ENCODE measurements around the gene RUNX1.

The RUNX1 gene

DNA sequence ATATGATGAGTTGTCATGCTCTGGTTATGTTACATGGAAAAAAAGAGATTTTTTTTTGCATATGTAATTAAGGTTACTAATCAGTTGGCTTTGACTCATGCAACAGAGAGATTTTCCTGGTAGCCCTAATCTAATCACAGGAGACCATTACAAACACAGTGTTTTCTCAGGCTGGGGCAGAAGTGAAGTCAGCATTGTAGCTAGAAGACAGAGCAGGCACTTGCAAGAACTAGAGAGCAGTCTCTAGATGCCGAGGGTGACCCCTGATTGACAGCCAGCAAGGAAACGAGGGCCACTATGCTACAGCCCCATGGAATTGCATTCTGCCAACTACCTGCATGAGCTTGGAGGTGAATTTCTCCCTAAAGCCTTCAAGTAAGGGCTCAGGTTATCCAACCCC lies 151.3 kb downstream of the RUNX1 start:
- DNase-seq (ENCODE audit: low spot score): no peak

DNA sequence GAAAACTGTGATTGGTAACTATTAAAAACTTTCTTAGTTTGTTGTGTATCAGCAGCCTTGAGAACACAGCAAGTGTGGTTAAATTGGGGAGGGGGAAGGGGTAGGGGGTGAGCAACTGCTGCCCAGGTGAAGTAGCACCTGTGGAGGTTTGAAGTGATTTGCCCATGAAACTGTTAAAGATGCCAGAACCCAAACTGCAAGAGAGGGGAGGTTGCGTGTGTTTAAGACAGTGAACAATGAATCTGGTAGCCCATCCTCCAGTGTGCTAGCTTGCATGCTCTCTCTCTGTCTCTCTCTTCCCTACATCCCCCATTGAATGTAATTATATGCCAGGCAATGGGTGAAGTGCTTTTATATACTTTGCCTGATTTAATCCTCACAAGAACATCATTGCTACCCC lies 154.7 kb downstream of the RUNX1 start:
- DNase-seq (ENCODE audit: low spot score): no peak

DNA sequence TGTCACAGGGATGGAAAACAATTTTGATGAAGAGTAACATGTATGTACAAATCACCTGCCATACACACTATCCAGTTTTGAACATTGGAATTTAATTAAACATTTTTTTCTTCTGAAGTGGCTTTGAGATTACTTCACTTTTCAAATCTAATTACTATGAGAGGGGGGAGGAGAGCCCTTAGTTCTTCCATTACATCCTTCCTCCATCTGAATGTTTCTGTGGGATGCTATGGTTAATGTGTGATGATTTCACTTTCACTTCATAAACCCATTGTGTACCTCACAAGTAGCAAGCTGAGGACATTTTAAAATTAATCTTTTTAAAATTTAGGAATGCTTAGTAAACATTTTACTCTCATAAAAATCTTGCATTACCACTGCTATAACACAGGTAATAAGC lies 156.9 kb downstream of the RUNX1 start:
- no peak for DNase-seq (ENCODE audit: low spot score)

DNA sequence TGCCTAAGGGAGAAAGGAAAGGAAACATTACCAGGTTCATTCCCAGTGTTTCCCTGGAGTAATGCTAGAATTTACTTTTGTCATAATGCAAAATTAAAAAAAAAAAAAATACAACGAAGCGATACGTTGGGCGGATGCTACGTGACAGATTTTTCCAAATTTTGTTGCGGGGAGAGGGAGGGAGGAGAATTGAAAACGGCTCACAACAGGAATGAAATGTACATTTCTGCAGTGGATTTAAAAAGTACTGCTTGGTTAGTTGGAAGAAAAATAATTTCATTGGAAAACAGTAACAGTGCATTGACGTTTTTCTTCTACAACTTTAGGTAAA lies 157.5 kb downstream of the RUNX1 start:
- no peak for DNase-seq (ENCODE audit: low spot score)

DNA sequence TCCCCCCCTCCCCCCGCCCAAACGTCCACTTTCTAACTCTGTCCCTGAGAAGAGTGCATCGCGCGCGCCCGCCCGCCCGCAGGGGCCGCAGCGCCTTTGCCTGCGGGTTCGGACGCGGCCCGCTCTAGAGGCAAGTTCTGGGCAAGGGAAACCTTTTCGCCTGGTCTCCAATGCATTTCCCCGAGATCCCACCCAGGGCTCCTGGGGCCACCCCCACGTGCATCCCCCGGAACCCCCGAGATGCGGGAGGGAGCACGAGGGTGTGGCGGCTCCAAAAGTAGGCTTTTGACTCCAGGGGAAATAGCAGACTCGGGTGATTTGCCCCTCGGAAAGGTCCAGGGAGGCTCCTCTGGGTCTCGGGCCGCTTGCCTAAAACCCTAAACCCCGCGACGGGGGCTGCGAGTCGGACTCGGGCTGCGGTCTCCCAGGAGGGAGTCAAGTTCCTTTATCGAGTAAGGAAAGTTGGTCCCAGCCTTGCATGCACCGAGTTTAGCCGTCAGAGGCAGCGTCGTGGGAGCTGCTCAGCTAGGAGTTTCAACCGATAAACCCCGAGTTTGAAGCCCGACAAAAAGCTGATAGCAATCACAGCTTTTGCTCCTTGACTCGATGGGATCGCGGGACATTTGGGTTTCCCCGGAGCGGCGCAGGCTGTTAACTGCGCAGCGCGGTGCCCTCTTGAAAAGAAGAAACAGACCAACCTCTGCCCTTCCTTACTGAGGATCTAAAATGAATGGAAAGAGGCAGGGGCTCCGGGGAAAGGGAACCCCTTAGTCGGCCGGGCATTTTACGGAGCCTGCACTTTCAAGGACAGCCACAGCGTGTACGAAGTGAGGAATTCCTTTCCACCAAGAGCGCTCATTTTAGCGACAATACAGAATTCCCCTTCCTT lies 158.1 kb downstream of the RUNX1 start:
- no peak for DNase-seq (ENCODE audit: low spot score)

DNA sequence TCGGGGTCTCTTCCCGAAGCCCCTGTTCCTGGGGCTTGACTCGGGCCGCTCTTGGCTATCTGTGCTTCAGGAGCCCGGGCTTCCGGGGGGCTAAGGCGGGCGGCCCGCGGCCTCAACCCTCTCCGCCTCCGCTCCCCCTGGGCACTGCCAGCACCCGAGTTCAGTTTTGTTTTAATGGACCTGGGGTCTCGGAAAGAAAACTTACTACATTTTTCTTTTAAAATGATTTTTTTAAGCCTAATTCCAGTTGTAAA lies 158.7 kb downstream of the RUNX1 start:
- DNase-seq (ENCODE audit: low spot score): no peak

DNA sequence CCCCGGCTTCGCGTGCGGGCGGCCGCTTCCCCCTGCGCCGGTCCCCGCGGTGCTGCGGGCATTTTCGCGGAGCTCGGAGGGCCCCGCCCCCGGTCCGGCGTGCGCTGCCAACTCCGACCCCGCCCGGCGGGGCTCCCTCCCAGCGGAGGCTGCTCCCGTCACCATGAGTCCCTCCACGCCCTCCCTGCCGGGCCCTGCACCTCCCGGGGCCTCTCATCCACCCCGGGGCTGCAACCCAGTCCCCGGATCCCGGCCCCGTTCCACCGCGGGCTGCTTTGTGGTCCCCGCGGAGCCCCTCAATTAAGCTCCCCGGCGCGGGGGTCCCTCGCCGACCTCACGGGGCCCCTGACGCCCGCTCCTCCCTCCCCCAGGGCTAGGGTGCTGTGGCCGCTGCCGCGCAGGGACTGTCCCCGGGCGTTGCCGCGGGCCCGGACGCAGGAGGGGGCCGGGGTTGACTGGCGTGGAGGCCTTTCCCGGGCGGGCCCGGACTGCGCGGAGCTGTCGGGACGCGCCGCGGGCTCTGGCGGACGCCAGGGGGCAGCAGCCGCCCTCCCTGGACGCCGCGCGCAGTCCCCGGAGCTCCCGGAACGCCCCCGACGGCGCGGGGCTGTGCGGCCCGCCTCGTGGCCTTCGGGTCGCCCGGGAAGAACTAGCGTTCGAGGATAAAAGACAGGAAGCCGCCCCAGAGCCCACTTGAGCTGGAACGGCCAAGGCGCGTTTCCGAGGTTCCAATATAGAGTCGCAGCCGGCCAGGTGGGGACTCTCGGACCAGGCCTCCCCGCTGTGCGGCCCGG lies 159.2 kb downstream of the RUNX1 start:
- DNase-seq (ENCODE audit: low spot score): peak; percentile 77

DNA sequence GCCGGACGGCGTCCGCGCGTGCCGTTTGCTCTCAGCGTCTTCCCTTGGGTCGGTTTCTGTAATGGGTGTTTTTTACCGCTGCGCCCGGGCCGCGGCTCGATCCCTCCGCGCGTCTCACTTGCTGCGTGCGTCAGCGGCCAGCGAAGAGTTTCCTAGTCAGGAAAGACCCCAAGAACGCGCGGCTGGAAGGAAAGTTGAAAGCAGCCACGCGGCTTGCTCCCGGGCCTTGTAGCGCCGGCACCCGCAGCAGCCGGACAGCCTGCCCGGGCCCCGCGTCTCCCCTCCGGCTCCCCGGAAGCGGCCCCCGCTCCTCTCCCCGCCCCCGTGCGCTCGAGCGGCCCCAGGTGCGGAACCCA lies 159.8 kb downstream of the RUNX1 start:
- DNase-seq (ENCODE audit: low spot score): no peak

DNA sequence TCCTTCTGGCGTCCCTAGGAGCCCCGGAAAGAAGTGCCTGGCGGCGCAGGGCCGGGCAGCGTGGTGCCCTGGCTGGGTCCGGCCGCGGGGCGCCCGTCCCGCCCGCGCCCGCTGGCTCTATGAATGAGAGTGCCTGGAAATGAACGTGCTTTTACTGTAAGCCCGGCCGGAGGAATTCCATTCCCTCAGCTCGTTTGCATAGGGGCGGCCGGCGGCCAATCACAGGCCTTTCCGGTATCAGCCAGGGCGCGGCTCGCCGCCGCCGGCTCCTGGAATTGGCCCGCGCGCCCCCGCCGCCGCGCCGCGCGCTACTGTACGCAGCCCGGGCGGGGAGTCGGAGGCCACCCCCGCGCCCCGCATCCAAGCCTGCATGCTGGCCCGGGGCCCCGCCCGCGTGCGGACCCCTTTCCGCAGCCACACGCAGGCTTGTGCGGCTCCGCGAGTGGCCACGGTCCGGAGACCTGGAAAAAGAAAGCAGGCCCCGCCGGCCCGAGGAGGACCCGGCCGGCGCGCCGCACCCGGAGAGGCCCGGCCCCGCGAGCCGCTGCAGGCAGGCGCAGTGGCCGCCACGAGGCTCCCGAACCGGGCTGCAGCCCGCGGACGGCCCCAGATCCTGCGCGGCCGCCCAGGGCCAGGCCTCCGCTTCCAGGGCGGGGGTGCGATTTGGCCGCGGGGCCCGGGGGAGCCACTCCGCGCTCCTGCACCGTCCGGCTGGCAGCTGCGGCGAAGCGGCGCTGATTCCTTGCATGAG lies 160.4 kb downstream of the RUNX1 start:
- DNase-seq (ENCODE audit: low spot score): peak; percentile 85

DNA sequence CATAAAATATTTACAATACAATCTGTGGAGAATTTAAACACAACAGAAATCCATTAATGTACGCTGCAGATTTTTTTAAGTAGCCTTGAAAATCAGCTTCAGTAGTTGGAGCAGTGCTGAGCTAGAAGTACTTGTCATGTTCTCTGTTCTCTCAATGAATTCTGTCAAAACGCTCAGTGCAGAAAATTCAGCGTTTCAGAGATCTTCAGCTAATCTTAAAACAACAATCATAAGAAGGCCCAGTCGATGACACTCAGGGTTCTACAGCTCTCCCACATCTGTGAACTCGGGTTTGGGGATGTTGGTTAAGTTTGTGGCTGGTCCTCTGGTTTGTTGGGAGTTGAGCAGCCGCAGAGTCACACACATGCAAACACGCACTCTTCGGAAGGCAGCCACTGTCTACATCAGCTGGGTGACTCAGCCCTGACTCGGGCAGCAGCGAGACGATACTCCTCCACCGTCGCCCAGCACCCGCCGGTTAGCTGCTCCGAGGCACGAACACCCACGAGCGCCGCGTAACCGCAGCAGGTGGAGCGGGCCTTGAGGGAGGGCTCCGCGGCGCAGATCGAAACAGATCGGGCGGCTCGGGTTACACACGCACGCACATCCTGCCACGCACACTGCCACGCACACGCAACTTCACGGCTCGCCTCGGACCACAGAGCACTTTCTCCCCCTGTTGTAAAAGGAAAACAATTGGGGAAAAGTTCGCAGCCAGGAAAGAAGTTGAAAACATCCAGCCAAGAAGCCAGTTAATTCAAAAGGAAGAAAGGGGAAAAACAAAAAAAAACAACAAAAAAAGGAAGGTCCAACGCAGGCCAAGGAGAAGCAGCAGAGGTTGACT lies 161.2 kb downstream of the RUNX1 start:
- peak; percentile 72 for DNase-seq (ENCODE audit: low spot score)

DNA sequence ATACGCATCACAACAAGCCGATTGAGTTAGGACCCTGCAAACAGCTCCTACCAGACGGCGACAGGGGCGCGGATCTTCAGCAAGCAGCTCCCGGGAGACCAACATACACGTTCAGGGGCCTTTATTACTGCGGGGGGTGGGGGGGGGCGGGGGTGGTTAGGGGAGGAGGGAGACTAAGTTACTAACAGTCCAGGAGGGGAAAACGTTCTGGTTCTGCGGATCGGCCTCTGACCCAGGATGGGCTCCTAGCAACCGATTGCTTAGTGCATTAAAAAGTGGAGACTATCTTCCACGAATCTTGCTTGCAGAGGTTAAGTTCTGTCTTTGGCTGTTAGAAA lies 162.0 kb downstream of the RUNX1 start:
- DNase-seq (ENCODE audit: low spot score): no peak

DNA sequence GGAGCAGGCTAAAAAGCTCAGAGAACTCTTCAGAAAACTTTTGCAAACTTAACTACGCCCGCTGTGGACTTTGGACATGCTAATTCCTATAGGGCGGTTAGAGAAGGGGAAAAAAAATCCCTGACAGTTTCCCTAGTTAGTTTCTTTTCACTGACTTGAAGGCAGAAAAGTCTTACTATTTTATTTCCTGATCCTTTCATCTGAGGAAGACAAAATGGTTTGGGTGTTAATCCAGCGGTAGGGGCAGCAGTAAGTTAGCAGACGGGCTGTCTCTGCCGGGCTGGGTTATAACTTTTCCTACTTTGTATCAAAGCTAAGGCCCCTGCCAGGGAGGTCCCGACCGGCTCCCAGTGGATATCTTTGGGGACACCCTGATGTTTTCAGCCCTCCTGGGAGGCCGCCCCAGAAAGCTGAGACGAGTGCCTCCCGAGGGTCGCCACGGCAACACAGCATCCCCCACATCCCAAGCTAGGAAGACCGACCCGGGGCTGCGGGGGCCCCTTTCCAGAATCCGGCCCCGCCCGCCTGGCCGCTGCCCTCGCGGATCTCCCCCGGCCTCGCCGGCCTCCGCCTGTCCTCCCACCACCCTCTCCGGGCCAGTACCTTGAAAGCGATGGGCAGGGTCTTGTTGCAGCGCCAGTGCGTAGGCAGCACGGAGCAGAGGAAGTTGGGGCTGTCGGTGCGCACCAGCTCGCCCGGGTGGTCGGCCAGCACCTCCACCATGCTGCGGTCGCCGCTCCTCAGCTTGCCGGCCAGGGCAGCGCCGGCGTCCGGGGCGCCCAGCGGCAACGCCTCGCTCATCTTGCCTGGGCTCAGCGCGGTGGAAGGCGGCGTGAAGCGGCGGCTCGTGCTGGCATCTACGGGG lies 162.6 kb downstream of the RUNX1 start:
- DNase-seq (ENCODE audit: low spot score): no peak

DNA sequence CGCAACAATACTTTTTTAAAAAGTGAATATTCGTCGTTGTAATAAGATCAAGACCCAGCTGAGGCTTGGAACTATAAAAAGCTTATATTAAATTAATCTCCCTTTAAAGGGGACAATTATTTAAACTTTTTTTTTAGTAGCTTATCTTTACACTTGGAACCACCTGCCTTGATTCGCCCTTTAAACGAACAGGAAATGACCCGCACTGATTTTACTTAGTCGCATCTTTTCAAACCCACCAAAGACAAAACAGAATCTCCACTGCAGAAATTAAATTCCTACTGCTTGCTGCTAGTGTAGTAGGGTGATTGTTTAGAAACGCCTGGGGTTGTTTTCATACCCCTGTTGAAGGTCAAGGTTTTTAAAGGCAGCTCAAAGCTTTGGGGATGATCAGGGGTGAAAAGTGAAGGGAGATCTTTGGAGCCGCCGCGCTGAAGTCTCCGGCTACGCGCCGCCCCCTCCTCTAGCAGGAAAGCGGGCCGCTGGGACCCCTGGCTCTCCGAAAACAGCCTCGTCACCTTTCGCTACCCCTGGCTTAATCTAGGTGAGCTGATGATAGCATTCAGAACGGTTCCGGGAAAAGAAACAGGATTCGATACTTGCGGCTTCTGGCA lies 163.4 kb downstream of the RUNX1 start:
- no peak for DNase-seq (ENCODE audit: low spot score)

DNA sequence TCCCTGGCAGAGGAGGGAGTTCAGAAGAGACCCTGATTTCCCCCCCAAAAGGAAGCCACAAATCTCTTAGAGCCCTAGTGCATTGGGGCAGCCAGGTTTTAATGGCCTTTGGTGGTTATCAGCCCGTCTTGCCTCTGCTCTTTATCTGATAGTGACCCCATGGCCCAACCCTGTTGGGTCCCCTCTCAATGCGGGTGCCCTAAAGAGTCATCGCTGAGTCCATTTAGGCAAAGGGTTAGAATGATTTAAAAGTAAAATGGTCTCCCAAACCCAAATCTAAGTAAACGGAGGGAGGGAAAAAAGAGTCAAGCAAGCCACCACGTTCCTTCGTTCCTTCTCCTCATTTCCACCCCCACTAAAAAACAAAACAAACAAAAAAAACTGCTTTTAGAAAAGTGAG lies 164.0 kb downstream of the RUNX1 start:
- DNase-seq (ENCODE audit: low spot score): no peak

DNA sequence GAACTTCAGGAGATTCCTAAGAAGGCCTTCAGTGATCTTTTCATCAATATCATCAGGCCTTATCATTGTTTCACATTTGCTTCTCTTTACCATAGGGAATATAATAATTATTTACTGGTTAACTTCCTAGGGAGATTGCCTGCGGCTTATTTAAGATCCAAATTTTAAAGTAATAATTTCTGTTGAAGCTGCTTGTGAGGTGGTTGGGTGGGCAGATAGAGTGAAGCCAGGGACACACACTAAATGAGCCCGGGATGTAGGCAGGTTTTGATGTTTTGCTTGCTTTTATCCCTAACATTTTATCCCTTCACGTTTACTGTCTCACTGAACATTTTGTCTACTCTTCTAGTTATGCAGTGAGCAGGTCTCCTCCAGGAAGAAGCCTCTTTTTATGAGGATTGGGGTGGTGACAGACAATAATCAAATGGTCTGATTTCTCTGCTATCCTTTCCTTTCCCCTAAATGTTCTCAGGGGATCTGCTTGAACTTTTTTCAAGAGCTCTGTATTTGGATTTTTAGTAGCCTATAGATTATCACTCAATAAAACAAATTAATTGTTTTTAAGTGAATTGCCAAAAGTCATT lies 164.7 kb downstream of the RUNX1 start:
- no peak for DNase-seq (ENCODE audit: low spot score)

DNA sequence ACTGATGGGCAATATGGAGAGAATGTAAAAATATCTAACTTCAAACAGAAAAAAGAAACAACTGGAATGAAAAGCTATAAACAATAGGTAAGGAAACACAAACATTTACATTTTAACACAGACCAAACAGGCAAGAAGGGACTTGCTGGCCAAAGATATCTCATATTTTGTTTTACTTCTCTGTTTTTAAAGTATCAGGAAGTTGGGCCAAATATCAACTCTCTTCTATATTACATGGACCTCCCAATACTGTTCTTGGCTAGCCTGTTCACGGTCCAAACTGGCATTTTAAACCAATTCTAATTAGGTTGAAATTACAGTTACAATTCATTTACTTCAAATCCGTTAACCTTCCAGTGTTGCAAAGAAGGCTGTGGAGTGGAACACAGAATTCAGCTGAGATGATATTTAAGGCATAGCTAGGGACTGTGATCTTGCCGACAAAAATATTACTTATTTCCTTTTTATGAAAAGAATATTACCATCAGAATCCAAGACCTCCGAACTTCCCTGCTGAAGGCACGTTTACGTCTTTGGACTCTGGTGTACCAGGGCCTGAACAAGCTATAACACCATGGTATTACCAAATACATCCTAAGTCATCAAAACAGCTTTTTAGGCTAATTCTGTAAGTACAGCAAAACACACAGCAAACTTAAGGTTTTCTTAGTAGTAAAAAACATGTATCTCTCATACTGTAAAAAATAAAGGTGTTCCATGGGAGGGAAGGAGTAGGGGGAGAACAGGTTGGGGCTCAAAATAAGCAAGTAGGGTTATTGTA lies 165.4 kb downstream of the RUNX1 start:
- DNase-seq (ENCODE audit: low spot score): peak; percentile 7

DNA sequence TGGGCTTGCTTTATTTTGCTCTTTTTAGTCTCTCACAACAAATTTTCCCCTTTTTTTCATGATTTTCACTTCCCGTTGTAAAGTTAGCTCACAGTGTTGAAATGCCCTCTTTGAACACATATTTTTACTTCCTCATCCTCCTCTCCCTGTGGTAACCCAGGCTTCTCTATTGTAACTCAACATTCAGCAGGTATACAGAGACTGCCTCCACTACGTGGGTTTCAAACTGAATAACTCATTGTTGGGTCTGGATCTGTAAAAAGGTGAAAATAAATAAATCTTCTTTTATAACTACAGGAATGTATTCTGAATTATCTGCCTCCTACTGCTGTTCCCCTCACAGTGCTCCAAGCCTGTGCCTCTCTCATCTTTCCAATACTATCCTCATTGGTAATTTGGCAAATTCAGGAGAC lies 166.4 kb downstream of the RUNX1 start:
- no peak for DNase-seq (ENCODE audit: low spot score)

DNA sequence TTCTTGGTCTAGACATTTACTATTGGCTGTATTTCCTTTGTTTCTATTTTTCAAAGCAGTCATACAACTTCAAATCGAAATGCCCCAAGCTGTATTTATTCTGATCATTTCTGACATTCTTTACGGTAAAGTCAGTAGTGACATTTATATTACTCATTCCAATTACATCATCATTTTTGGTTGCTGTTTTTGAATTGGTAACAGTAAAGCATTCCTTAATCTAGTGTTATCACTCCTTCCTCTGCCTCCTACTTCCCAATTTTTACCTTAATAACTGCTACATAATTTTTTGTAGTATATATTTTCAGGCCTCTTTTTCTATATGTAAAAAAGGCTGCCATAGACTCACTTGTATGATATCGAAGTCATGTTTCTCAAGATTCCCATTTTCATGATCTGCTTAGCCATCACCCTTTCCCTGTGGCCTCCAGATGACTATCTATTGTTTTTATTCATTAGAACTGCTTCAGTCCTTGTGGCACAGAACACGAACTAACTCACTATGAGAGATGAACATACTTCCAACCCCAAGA lies 167.2 kb downstream of the RUNX1 start:
- DNase-seq (ENCODE audit: low spot score): peak; percentile 4

DNA sequence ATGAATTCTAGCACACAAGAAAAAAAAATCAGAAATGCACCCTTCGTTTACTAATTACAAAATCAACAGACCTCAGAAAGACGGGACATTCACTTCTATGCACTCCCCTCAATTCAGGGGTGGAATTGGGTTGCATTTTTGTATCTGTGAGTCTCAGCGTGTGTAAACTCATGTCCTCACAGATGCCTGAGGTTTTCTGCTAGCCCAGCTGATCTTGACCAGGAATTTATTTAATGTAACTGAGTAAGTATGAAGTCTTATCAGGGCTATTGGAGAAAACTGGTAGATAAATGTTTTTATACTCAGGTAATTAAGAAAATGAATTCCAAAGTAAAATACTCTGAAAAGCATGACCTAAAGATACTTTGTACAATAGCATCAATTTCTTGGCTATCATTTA lies 167.7 kb downstream of the RUNX1 start:
- no peak for DNase-seq (ENCODE audit: low spot score)

DNA sequence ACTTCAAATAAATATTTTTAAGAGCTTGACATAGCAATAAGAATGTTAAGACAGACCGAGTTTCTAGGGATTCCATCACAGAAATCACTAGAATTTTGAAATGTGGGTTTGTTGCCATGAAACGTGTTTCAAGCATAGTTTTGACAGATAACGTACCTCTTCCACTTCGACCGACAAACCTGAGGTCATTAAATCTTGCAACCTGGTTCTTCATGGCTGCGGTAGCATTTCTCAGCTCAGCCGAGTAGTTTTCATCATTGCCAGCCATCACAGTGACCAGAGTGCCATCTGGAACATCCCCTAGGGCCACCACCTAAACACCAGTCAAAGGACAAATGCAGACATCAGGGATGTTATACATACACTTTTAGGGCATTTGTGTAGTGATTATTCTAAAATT lies 168.7 kb downstream of the RUNX1 start:
- DNase-seq (ENCODE audit: low spot score): no peak
